Esophagus squamous epithelium (tissue), 4 donors: Measurements from ENCODE around the gene CKLF.

Experiments used
- CTCF ChIP-seq, 6 experiments: fragments of 450-650 bp in 4 of 6; fragments of 200-600 bp in 2 of 6; sonication (generic) in 2 of 6; IDR thresholded peaks; one replicate each; pipeline ENCODE4 v1.5.1; 2016 to 2019; ENCODE audit warnings: antibody characterized with exemption in 6 of 6, mild to moderate bottlenecking in 4 of 6, moderate library complexity in 4 of 6
- POLR2A ChIP-seq, 4 donors: fragments of 450-650 bp; IDR thresholded peaks; one replicate each; pipeline ENCODE4 v1.6.1; 2017; ENCODE audit warnings: antibody characterized with exemption in 4 of 4, mild to moderate bottlenecking in 4 of 4, moderate library complexity in 3 of 4

- no peak for TF ChIP-seq POLR2A (IDR thresholded peaks at IDR 0.05)
- no peak for TF ChIP-seq CTCF (IDR thresholded peaks at IDR 0.05)
These were observed 5.0 kb upstream of the CKLF start for GRCh38 chr16:66547101-66547989.
